ENCODE data around the gene RNF4. TPM values are rescaled to one million over a fixed set of nuclear protein-coding genes. Genes with fewer than 3 reads are reported as not detected.

Gene RNF4
- total and polyA plus RNA-seq, 10 of the 15 experiments (the other 5 are each of a cell fraction or from before 2014, with no cell fraction given), result 34.9 to 145 (median 76.1) TPM

DNA sequence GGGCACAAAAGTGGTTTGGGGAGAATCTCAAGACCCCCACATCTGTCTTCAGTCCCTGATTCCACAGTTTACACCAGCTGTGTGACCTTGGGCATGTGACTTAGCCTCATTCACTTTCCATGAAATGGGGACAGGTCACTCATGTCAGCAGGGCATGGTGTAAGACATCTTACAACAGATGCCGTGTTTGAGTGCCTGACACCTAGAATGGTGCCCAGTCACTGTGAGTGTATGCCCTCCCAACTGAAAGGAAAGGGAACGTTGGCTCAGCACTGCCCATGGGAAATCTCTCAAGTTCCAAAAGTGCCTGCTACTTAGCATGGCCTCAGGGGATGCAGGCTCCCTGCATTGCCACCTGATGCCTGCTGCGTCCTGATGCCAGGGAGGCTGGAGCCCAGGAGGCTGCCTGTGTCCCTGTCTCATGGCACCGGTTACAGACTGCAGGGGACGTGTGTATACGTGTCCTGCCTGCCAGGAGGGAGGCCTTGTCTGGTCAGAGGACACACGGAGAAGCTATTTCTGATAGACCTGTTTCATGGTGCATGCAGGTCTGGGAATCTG is 32.2 kb downstream of the RNF4 start:
- ATAC-seq, result no peak
- Histone ChIP-seq H3K4me3 (no peak overlapping the region), H3K79me2 (ENCODE audit: control insufficient read depth, insufficient read depth, low read length) (peaks cover 15% of the 10 kb centered on the region), H3K9ac (ENCODE audit: control insufficient read depth, insufficient read depth, low read length) (no peak overlapping the region), H3K27me3 (replicated peaks in 1 of 2; ENCODE audit: control insufficient read depth in 2 of 2, insufficient read depth in 2 of 2, low read length in 1 of 2) (no peaks in the 10 kb centered on the region), H4K20me1 (ENCODE audit: control insufficient read depth, insufficient read depth) (peaks cover 10% of the 10 kb centered on the region), H3K27ac (ENCODE audit: control insufficient read depth, insufficient read depth) (no peak overlapping the region), H3K4me2 (ENCODE audit: control insufficient read depth, insufficient read depth) (no peak overlapping the region), H3K36me3 (ENCODE audit: control insufficient read depth in 2 of 2, insufficient read depth in 2 of 2, low read length in 1 of 2) (peaks cover 31 to 50% of the 10 kb centered on the region in 2 experiments), H3K9me3 (replicated peaks; ENCODE audit: control insufficient read depth, insufficient read depth, low read length) (no peaks in the 10 kb centered on the region), H3K4me1 (ENCODE audit: control insufficient read depth, insufficient read depth, low read length) (peaks cover 20% of the 10 kb centered on the region), H2AFZ (ENCODE audit: control insufficient read depth, low read depth, low read length) (no peak overlapping the region)
- POLR2A ChIA-PET, result interaction anchor here (1.1 kb wide), 1 partner anchor 8 kb away, joined by 4 read pairs; no protein-coding TSS in a partner anchor
- TF ChIP-seq POLR2A (IDR thresholded peaks at IDR 0.05; ENCODE audit: low read depth, low read length) (no peak), PRDM15 (CRISPR knock-in tag; IDR thresholded peaks at IDR 0.05) (no peak), POLR2AphosphoS5 (IDR thresholded peaks at IDR 0.05; ENCODE audit: low read length) (0 out of 2 replicates have a peak, but pooled peaks have one; percentile 24), RBBP5 (conservative IDR thresholded peaks at IDR 0.05) (no peak)
- TF ChIP-seq, protein P1, sequence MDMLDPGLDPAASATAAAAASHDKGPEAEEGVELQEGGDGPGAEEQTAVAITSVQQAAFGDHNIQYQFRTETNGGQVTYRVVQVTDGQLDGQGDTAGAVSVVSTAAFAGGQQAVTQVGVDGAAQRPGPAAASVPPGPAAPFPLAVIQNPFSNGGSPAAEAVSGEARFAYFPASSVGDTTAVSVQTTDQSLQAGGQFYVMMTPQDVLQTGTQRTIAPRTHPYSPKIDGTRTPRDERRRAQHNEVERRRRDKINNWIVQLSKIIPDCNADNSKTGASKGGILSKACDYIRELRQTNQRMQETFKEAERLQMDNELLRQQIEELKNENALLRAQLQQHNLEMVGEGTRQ (IDR thresholded peaks at IDR 0.05; ENCODE audit: borderline replicate concordance, low read depth, low read length), result no peak
- 98% methylated on average over 7 of the region's 7 CpGs for WGBS (ENCODE audit: insufficient coverage, insufficient replicate concordance, low lambda C conversion rate, missing lambda C conversion rate)
- BruUV-seq (replicated peaks), result no TSS peak
- CTCF ChIA-PET, result no interaction called here
- no peak for FAIRE-seq
- intact Hi-C loops (cut with micrococcal nuclease; ENCODE audit: unreplicated experiment) (no loop called here), in situ Hi-C loops (cut with MboI) (no loop called here)
- SMC1A ChIA-PET (ENCODE audit: uncharacterized antibody, unreplicated experiment), result interaction anchor here (1.1 to 1.6 kb wide), 4 partner anchors 9 to 36 kb away, joined by 3 to 4 read pairs (median 3); no protein-coding TSS in a partner anchor
- no peak for DNase-seq (ENCODE audit: low read depth, low spot score)
- RAD21 ChIA-PET (ENCODE audit: unreplicated experiment), result no interaction called here

All from GM12878 (cell line).